GM12878 (cell line): Measurements from ENCODE around the gene PFKFB3. TPM values are rescaled to one million over a fixed set of nuclear protein-coding genes. Genes with fewer than 3 reads are reported as not detected.

Experiments
- ATAC-seq: fragments of 200-7000 bp; cut with Tn5 transposase; 3 replicates; pipeline ENCODE4 v1.9.1; 2020; ENCODE audit warnings: mild to moderate bottlenecking, moderate library complexity
- BruUV-seq: library from RNA; stranded (reverse); fragments of 400-500 nt; replicated peaks from 2 replicates; lab custom pipeline; 2021; lab: Mats Ljungman, UMichigan
- CTCF ChIA-PET: fragments of 300-600 bp; sonication (Branson Sonifier 250); formaldehyde crosslinking; extraction: SDS; loops from one replicate; lab custom pipeline; 2021; ENCODE audit warnings: inconsistent platforms; lab: Yijun Ruan, JAX
- POLR2A ChIA-PET: fragments of 350-600 bp; formaldehyde crosslinking; extraction: SDS; loops from one replicate; lab custom pipeline; 2021; ENCODE audit warnings: inconsistent platforms; lab: Charles Lee
- RAD21 ChIA-PET: fragments of 300-600 bp; sonication (Branson Sonifier 250); formaldehyde crosslinking; loops from one replicate; lab custom pipeline; 2023; ENCODE audit warnings: antibody characterized with exemption; ENCODE audit not compliant: unreplicated experiment; lab: Charles Lee
- SMC1A ChIA-PET: fragments of 300-600 bp; sonication (Branson Sonifier 250); formaldehyde crosslinking; loops from one replicate; lab custom pipeline; 2023; ENCODE audit not compliant: unreplicated experiment, uncharacterized antibody; lab: Charles Lee
- DNase-seq: peaks from one replicate; pipeline ENCODE4 v3.0.0-alpha.2; 2011; ENCODE audit warnings: low read depth, low spot score
- FAIRE-seq: peaks from 3 replicates; lab custom pipeline; 2011; peaks lifted over from hg19 to GRCh38; lab: Jason Lieb, UNC
- H2AFZ ChIP-seq: 2 replicates; pipeline ENCODE4 v1.6.0; 2011; ENCODE audit warnings: low read depth, low read length, control low read depth; ENCODE audit not compliant: control insufficient read depth
- H3K27ac ChIP-seq: 2 replicates; pipeline ENCODE4 v1.5.1; 2011; ENCODE audit warnings: control low read depth; ENCODE audit not compliant: control insufficient read depth, insufficient read depth
- H3K27me3 ChIP-seq, 2 experiments: replicated peaks in 1 of 2; 2 replicates each; pipeline versions ENCODE4 v1.6.0 to v1.6.1; 2011; ENCODE audit warnings: low read length in 1 of 2; ENCODE audit not compliant: control insufficient read depth in 2 of 2, insufficient read depth in 2 of 2
- H3K36me3 ChIP-seq, 2 experiments: 2 replicates each; pipeline ENCODE4 v1.5.1; 2011; ENCODE audit warnings: low read length in 1 of 2; ENCODE audit not compliant: control insufficient read depth in 2 of 2, insufficient read depth in 2 of 2
- H3K4me1 ChIP-seq: 2 replicates; pipeline ENCODE4 v1.6.1; 2011; ENCODE audit warnings: mild to moderate bottlenecking, low read length, moderate library complexity, mixed read lengths; ENCODE audit not compliant: control insufficient read depth, insufficient read depth
- H3K4me2 ChIP-seq: 2 replicates; pipeline ENCODE4 v1.6.0; 2011; ENCODE audit warnings: control low read depth; ENCODE audit not compliant: control insufficient read depth, insufficient read depth
- H3K4me3 ChIP-seq: fragments of 200-600 bp; sonication (generic); 2 replicates; pipeline ENCODE4 v1.5.1; 2016
- H3K79me2 ChIP-seq: 2 replicates; pipeline ENCODE4 v1.6.0; 2011; ENCODE audit warnings: low read length; ENCODE audit not compliant: control insufficient read depth, insufficient read depth
- H3K9ac ChIP-seq: 2 replicates; pipeline ENCODE4 v1.8.0; 2011; ENCODE audit warnings: low read length, control low read depth, mixed read lengths; ENCODE audit not compliant: control insufficient read depth, insufficient read depth
- H3K9me3 ChIP-seq: replicated peaks from 3 replicates; pipeline ENCODE4 v1.5.1; 2011; ENCODE audit warnings: mild to moderate bottlenecking, low read length; ENCODE audit not compliant: control insufficient read depth, insufficient read depth
- H4K20me1 ChIP-seq: 2 replicates; pipeline ENCODE4 v1.6.0; 2011; ENCODE audit not compliant: control insufficient read depth, insufficient read depth
- BCL11A ChIP-seq: IDR thresholded peaks from 2 replicates; pipeline ENCODE4 v1.6.1; 2011; ENCODE audit warnings: low read depth, low read length
- CBFB ChIP-seq: IDR thresholded peaks from 2 replicates; pipeline ENCODE4 v1.6.1; 2016; ENCODE audit warnings: antibody characterized with exemption, low read depth
- CHD1 ChIP-seq: IDR thresholded peaks from 2 replicates; pipeline ENCODE4 v1.6.1; 2012; ENCODE audit warnings: low read depth, low read length, improper control_type of control experiment
- CHD2 ChIP-seq: IDR thresholded peaks from 2 replicates; pipeline ENCODE4 v1.6.1; 2011; ENCODE audit warnings: low read depth, low read length, improper control_type of control experiment, borderline replicate concordance
- CHD4 ChIP-seq: fragments of 200-600 bp; sonication (generic); IDR thresholded peaks from 2 replicates; pipeline ENCODE4 v1.6.1; 2016; ENCODE audit warnings: mild to moderate bottlenecking
- CTCF ChIP-seq, 3 experiments: IDR thresholded peaks in 2 of 3; conservative IDR thresholded peaks in 1 of 3; 2 replicates each; pipeline ENCODE4 v1.5.1; 2011; ENCODE audit warnings: low read depth in 3 of 3, low read length in 3 of 3, mild to moderate bottlenecking in 3 of 3, control low read depth in 2 of 3, moderate library complexity in 2 of 3, inconsistent platforms in 1 of 3, mixed read lengths in 1 of 3; ENCODE audit not compliant: control insufficient read depth in 2 of 3, insufficient read depth in 1 of 3; ENCODE audit errors: extremely low read depth in 1 of 3
- EED ChIP-seq: sonication (generic); IDR thresholded peaks from 2 replicates; pipeline ENCODE4 v1.6.1; 2016; ENCODE audit warnings: antibody characterized with exemption, low read depth
- EGR1 ChIP-seq, 2 experiments: IDR thresholded peaks; 1 replicate in 1 of 2; 2 replicates in 1 of 2; pipeline ENCODE4 v1.6.1; 2011 to 2012; ENCODE audit warnings: low read depth in 2 of 2, low read length in 2 of 2, borderline replicate concordance in 1 of 2, mild to moderate bottlenecking in 1 of 2, moderate library complexity in 1 of 2
- HCFC1 ChIP-seq: fragments of 150-350 bp; IDR thresholded peaks from 2 replicates; pipeline ENCODE4 v1.6.1; 2014; ENCODE audit warnings: low read length
- HDAC2 ChIP-seq: fragments of 200-600 bp; sonication (generic); IDR thresholded peaks from 2 replicates; pipeline ENCODE4 v1.6.1; 2017
- IRF5 ChIP-seq: fragments of 450-650 bp; IDR thresholded peaks from 2 replicates; pipeline ENCODE4 v1.6.1; 2017; ENCODE audit warnings: borderline replicate concordance
- LARP7 ChIP-seq: fragments of 450-650 bp; IDR thresholded peaks from 2 replicates; pipeline ENCODE4 v1.6.1; 2017; ENCODE audit warnings: mild to moderate bottlenecking
- RAD21 ChIP-seq: IDR thresholded peaks from 2 replicates; pipeline ENCODE4 v1.6.1; 2011; ENCODE audit warnings: mild to moderate bottlenecking, low read depth, low read length, moderate library complexity; ENCODE audit not compliant: insufficient read depth
- SP1 ChIP-seq: IDR thresholded peaks from one replicate; pipeline ENCODE4 v1.6.1; 2011; ENCODE audit warnings: low read depth, low read length
- SUPT20H ChIP-seq: IDR thresholded peaks from 2 replicates; pipeline ENCODE4 v1.6.1; 2011; ENCODE audit warnings: low read depth, mild to moderate bottlenecking, low read length, moderate library complexity, borderline replicate concordance; ENCODE audit not compliant: control insufficient read depth
- ZNF217 ChIP-seq: fragments of 450-650 bp; IDR thresholded peaks from 2 replicates; pipeline ENCODE4 v1.6.1; 2017; ENCODE audit warnings: antibody characterized with exemption, mild to moderate bottlenecking
- WGBS: methylation state at CpG from one replicate; pipeline ENCODE4 v1.1.6; 2016; ENCODE audit warnings: low lambda C conversion rate; ENCODE audit not compliant: insufficient replicate concordance, insufficient coverage; ENCODE audit errors: missing lambda C conversion rate; 5-methylcytosine and 5-hydroxymethylcytosine counted together
- in situ Hi-C: fragments of 300-500 bp; cut with MboI; formaldehyde crosslinking; loops from 9 replicates; pipeline ENCODE4 v1.14.3; 2018; ENCODE audit warnings: mixed read lengths
- intact Hi-C: fragments of 100-400 bp; cut with micrococcal nuclease; formaldehyde crosslinking; loops from one replicate; pipeline ENCODE4 v1.14.2; 2022; ENCODE audit not compliant: unreplicated experiment
- polyA plus RNA-seq, 11 experiments: library from polyadenylated mRNA; depleted of rRNA in 4 of 11; unstranded in 6 of 11; stranded (reverse) in 5 of 11; fragments of >200 nt; fragmentation: Nextera tagmentation in 4 of 11; fragmentation: Illumina TruSeq in 1 of 11; extraction: Ambion mirVana in 4 of 11; extraction: Trizol in 1 of 11; gene quantifications; 1 replicate in 1 of 11; 2 replicates in 10 of 11; pipeline versions ENCODE4 v1.2.1 to v1.2.3, GENCODE V29; 2011 to 2016; ENCODE audit warnings: inconsistent platforms in 2 of 11, missing spikeins in 2 of 11, low read depth in 1 of 11
- total RNA-seq, 4 experiments: library from RNA; depleted of rRNA in 3 of 4; stranded (reverse); fragments of >200 nt in 3 of 4; fragmentation: Illumina TruSeq in 1 of 4; extraction: Trizol in 1 of 4; gene quantifications; 2 replicates each; pipeline versions ENCODE4 v1.2.1 to v1.2.3, GENCODE V29; 2013 to 2021

PFKFB3 gene
- total and polyA plus RNA-seq, 10 of the 15 experiments (the other 5 are each of a cell fraction or from before 2014, with no cell fraction given), result 1.6 to 46.7 (median 13.7) TPM

- Histone ChIP-seq H3K27me3 (no peaks in the 10 kb centered on the region), H3K27ac (no peak overlapping the region), H3K4me1 (peaks cover 7% of the 10 kb centered on the region), H3K4me2 (0 out of 2 replicates have a peak overlapping the region, but pooled peaks have one; percentile 25), H3K36me3 (peaks cover 2 to 3% of the 10 kb centered on the region in 2 experiments), H4K20me1 (no peaks in the 10 kb centered on the region; the same call in 1 of the 2 replicates), H2AFZ (no peak overlapping the region), H3K9ac (no peak overlapping the region), H3K4me3 (no peak overlapping the region), H3K79me2 (peaks cover 20% of the 10 kb centered on the region), H3K9me3 (no peaks in the 10 kb centered on the region)
- ChIA-PET CTCF (interaction anchor here (0.6 to 1.6 kb wide), 5 partner anchors 19 to 229 kb away, joined by 3 to 8 read pairs (median 4); partner anchors contain the start of gene PFKFB3), SMC1A (interaction anchor here (1.3 kb wide), 1 partner anchor 229 kb away, joined by 5 read pairs; no protein-coding TSS in a partner anchor), POLR2A (interaction anchor here (0.6 to 1.0 kb wide), 2 partner anchors 10 to 11 kb away, joined by 3 to 4 read pairs; no protein-coding TSS in a partner anchor), RAD21 (interaction anchor here (1.0 to 1.3 kb wide), 2 partner anchors 175 to 229 kb away, joined by 3 to 6 read pairs; no protein-coding TSS in a partner anchor)
- no peak for TF ChIP-seq IRF5
- peak; percentile 18 to 30 (median 23); a peak in 3 of 6 replicates for TF ChIP-seq CTCF (IDR thresholded peaks at IDR 0.05 in 2 of 3, conservative IDR thresholded peaks at IDR 0.05 in 1 of 3; ENCODE audit: control insufficient read depth in 2 of 3, extremely low read depth in 1 of 3, insufficient read depth in 1 of 3, low read depth in 3 of 3, low read length in 3 of 3)
- TF ChIP-seq CHD4, result no peak
- no peak for TF ChIP-seq SUPT20H
- TF ChIP-seq EED, result no peak
- no peak for TF ChIP-seq LARP7
- no peak for TF ChIP-seq HCFC1
- no peak for TF ChIP-seq CHD1
- no peak for TF ChIP-seq CHD2
- TF ChIP-seq BCL11A, result no peak
- no peak for TF ChIP-seq ZNF217
- TF ChIP-seq HDAC2, result no peak
- no peak for TF ChIP-seq CBFB
- TF ChIP-seq SP1, result no peak
- TF ChIP-seq EGR1 (IDR thresholded peaks at IDR 0.05; ENCODE audit: borderline replicate concordance in 1 of 2, low read depth in 2 of 2, low read length in 2 of 2), result no peak
- TF ChIP-seq RAD21, result 0 out of 2 replicates have a peak, but pooled peaks have one; percentile 12
- in situ Hi-C loops (no loop called here), intact Hi-C loops (no loop called here)
- ATAC-seq (peak; percentile 66), FAIRE-seq (no peak), DNase-seq (no peak)
- no TSS peak for BruUV-seq
- WGBS, result 62% methylated on average over 8 of the region's 8 CpGs
Observed at GRCh38 chr10:6173203-6173602, 29.5 kb upstream of the PFKFB3 start.
